Forelimb muscle (tissue), 1 donor: ENCODE results near the gene ZCRB1. TPM values are rescaled to one million over a fixed set of nuclear protein-coding genes. Genes with fewer than 3 reads are reported as not detected.

Experiments used
- DNase-seq: peaks from one replicate; pipeline ENCODE4 v3.0.0-alpha.2; 2013; ENCODE audit warnings: low read depth
- polyA plus RNA-seq: library from polyadenylated mRNA; unstranded; fragments of 120-200 nt; gene quantifications from one replicate; pipeline ENCODE4 v1.2.1, GENCODE V29; 2013; ENCODE audit not compliant: insufficient read length

Gene ZCRB1
- polyA plus RNA-seq, 1 donor, result 82.4 TPM

DNA sequence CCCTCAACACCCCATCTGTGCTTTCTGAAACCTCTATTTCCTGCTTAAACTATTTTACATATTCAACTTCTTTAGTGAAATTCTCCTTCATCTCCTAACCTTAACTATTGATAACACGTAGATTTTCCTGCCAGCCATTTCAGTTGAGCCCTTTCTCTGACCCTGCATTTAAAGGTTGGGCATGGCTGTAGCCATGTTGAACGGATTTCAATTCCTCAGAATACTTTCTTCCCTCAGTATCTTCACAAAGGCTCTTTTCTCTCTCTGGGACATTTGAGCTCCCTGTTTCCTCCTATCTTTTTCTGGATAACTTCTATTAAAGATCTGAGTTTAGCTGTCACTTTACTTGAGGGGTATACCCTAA lies 1.3 kb upstream of the ZCRB1 start:
- no peak for DNase-seq

- DNase-seq, result no peak
Measured at GRCh38 chr12:42326541-42327226, 790 bp upstream of the ZCRB1 start.

DNA sequence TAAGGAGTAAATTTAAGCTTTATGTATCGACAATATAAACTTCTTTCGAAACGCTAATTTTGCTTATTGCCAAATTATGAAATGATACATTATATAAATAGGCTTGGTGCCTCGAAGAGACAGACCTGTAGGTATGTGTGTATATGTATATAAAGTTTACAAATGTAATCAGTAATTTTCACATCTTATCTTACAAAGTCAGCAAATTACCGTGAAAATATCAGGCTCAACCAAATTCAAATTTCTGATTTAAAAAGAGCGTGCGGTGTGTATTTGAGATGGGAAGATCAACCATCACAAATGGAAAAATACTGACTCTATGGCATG lies 605 bp downstream of the ZCRB1 start:
- no peak for DNase-seq

GRCh38 chr12:42323856-42324255 lies 2.0 kb downstream of the ZCRB1 start:
- DNase-seq, result no peak

- no peak for DNase-seq
Measured at GRCh38 chr12:42322567-42322966, 3.3 kb downstream of the ZCRB1 start.

DNA sequence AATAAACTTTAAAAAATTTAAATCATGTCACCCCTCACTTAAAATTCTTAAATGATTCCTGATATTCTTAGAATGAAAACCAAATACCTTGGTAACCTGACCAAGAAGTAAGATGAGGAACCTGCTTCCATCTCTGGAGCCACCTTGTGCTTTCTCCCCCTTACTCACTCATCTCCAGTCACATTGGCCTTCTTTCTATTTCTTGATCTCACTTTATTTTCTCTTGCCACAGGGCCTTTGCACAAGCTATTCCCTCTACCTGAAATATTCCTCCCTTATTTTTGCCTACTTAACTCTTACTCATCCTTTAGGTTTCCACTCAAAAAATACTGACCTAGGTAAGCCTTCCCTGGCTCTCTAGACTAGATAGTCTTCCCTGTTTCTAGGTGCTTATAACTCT lies 5.1 kb downstream of the ZCRB1 start:
- DNase-seq, result no peak

GRCh38 chr12:42315108-42315507 lies 10.8 kb downstream of the ZCRB1 start:
- no peak for DNase-seq

GRCh38 chr12:42309996-42310395 lies 15.9 kb downstream of the ZCRB1 start:
- DNase-seq, result no peak

GRCh38 chr12:42308390-42308789 lies 17.5 kb downstream of the ZCRB1 start:
- DNase-seq, result no peak

GRCh38 chr12:42306297-42306696 lies 19.6 kb downstream of the ZCRB1 start:
- no peak for DNase-seq

DNA sequence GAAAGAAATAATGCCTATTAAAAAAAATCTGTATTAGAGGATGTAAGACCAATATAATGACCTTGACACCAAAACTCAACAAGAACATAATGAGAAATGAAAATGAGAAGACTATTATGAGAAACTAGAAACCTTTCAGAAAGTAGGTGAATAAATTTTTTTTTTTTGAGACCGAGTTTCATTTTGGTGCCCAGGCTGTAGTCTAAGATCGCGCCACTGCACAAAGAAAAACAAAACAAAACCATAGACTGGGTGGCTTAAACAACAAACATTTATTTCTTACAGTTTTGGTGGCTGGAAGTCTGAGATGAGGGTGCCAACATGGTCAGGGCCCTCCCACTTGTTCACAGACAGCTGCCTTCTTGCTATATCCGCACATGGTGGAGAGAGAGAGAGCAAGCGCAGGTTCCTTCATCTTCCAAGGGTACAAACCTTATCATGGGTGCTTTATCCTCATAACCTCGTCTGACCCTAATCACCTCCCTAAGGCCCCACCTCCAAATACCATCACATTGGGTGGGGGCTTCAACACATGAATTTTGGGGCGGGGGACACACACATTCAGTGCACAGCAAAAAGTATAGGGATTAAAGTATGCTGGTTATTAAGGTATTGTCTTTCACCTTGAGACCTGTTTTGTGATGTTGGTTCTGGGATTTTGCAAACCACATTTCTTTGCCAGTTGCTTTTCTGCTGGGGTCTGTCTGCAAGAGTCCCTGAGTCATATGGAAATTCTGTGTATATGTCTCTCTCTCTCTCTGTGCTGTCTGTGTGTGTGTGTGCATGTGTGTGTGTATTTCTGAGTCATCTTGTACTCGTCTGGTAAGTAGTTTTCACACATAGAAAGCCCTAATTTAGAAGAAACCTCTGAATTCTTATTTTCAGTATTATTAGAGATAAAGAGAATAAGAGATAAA lies 26.2 kb downstream of the ZCRB1 start:
- no peak for DNase-seq

DNA sequence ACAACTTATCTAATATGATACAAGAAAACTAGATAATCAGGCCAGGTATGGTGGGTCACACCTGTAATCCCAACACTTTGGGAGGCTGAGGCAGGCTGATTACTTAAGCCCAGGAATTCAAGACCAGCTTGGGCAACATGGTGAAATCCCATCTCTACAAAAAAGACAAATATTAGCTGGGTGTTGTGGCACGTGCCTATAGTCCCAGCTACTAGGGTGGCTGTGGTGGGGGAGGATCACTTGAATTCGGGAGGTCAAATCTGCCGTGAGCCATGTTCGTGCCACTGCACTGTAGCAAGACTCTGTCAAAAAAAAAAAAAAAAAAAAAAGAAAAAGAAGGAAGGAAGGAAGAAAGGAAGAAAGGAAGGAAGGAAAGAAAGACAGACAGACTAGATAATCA lies 27.0 kb downstream of the ZCRB1 start:
- no peak for DNase-seq

DNA sequence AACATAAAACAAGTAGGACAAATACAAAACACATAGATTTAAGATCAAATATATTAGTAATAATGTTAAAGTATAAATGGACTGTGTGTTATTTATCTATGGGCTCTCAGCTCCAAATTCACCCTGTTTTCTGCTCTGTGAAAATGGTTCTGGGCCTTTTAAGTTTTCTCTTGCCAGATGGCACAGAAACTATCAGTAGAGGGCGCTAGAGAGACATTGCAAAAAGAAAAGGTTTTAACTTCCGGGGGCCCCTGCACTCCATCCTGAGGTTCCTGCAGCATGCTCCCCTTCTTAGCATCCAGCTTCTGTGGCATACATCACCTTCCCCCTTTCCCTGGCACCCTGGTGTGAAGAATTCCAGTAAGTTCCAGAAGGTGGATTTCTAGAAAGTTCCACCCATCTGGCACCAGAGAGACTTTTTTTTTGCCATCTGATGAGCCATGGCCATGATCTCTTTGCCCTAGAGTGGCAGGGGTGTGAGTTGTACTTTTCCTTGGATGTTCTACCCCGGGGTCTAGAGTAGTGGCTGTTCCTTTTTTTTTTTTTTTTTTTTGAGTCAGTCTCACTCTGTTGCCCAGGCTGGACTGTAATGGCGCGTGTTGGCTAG lies 29.3 kb downstream of the ZCRB1 start:
- DNase-seq, result no peak

DNA sequence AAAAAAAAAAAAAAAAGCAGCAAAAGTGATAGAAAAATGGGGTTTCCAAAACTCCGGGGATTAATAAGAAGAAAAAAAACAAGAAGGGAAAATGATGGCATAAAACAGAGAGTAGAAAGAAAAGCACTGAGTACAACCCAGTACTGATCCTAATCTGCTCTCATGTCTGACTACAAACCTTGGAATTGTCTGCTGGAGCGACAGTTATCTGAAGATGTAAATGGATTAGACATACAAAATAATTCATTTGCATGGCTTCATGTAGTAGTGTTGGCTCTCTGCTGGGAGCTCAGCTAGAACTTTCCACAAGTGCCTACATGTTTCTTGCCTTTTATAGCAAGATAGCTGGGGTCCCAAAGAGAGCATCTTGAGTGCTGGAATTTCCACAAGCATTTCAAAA lies 34.2 kb downstream of the ZCRB1 start:
- no peak for DNase-seq

GRCh38 chr12:42288544-42288943 lies 37.4 kb downstream of the ZCRB1 start:
- DNase-seq, result no peak

GRCh38 chr12:42286741-42287140 lies 39.2 kb downstream of the ZCRB1 start:
- DNase-seq, result no peak

- DNase-seq, result no peak
Measured at GRCh38 chr12:42285431-42285830, 40.5 kb downstream of the ZCRB1 start.

- no peak for DNase-seq
Measured at GRCh38 chr12:42284876-42285275, 41.0 kb downstream of the ZCRB1 start.

- DNase-seq, result no peak
Measured at GRCh38 chr12:42284157-42284556, 41.7 kb downstream of the ZCRB1 start.

DNA sequence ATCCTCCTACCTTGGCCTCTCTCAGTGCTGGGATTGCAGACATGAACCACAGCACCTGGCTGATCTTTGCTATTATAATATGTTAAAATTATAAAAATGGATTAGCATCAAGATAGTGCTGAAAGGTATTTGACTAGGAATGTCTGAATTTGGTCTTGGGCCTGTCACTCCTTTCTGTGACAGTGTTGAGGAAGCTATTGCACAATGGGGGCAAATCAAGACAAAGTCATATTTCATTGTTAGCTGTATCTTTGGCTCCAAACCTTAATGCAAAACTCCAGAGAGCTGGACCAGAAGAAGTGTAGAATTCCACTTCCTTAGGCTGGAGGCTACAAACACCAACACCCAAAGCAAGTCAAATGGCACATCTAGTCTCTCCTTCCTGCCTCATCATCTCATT lies 42.2 kb downstream of the ZCRB1 start:
- no peak for DNase-seq

DNA sequence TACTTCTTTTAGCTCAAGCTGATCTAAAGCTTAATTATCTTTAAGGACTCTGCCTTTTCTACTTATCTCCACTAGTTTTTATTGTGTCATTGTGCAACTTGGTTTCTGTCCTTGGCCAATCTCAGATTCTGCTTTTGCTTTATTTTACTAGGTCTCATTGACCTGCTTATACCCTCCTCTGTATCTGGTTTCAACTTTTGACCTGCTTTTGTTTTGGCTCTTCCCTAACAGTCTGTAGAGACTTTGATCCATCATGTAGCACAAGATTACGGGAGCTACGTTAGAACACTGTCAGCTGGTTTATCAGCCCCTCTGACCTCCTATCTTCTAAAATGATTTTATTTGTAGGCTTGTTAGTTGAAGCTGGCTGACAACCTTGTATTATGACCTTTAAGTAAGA lies 43.6 kb downstream of the ZCRB1 start:
- DNase-seq, result no peak

- DNase-seq, result no peak
Measured at GRCh38 chr12:42281844-42282243, 44.0 kb downstream of the ZCRB1 start.

GRCh38 chr12:42281278-42281677 lies 44.6 kb downstream of the ZCRB1 start:
- no peak for DNase-seq
